Activated T-helper 17 cell treated with anti-CD3 and anti-CD28 coated beads, Interleukin-2, amount 50 U/mL, for 72 hours (primary cell): ENCODE results near the gene VAMP4. TPM values are rescaled to one million over a fixed set of nuclear protein-coding genes. Genes with fewer than 3 reads are reported as not detected.
"Not testable (repeated sequence)": the region's sequence is repeated elsewhere in the genome, so short reads cannot be mapped to it uniquely, and the experiment has no call there.

Experiments
- ATAC-seq: fragments of 150-1000 bp; cut with Tn5 transposase; replicated peaks from 2 replicates; pipeline ENCODE4 v1.10.0; 2021; ENCODE audit warnings: mild to moderate bottlenecking, moderate library complexity
- H3K27ac Mint-ChIP-seq: one replicate; pipeline ENCODE4 v1.8.0; 2022; ENCODE audit warnings: mixed read lengths
- H3K27me3 Mint-ChIP-seq: one replicate; pipeline ENCODE4 v1.8.0; 2022; ENCODE audit warnings: mixed read lengths
- H3K36me3 Mint-ChIP-seq: one replicate; pipeline ENCODE4 v1.8.0; 2022; ENCODE audit warnings: low read depth, mild to moderate bottlenecking, mixed read lengths
- H3K4me1 Mint-ChIP-seq: one replicate; pipeline ENCODE4 v1.8.0; 2022; ENCODE audit warnings: mixed read lengths
- H3K4me3 Mint-ChIP-seq: one replicate; pipeline ENCODE4 v1.8.0; 2022; ENCODE audit warnings: mild to moderate bottlenecking, mixed read lengths
- H3K9me3 Mint-ChIP-seq: one replicate; pipeline ENCODE4 v1.8.0; 2022; ENCODE audit warnings: mixed read lengths
- total RNA-seq, 2 donors: library from RNA; stranded (reverse); gene quantifications; one replicate each; pipeline ENCODE4 v1.2.3, GENCODE V29; 2022

The VAMP4 gene
- total RNA-seq, 2 donors from 2014 or later = 14.4 to 16.3 TPM

DNA sequence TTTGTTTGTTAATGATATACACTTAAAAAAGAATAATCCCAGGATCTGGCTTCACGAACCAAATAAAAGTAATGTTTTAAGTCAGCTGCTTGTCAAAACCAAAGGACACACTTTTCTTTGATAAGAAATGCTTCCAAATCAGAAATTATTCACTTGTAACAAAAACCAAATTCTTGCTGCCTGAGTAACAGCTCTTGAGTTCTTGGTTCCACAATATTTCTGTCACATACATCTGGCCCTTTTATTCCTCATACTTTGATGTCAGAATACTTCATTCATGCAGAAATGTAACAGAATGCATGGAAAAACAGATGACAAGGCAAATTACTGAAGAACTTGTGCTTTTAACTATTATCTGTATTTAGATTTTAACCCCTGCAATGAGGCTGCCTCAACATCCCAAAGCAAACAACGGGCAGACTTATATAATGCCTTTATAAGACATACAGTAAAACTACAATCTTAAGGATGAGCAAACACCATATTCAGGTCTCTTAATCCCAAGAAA, 1.5 kb downstream of the VAMP4 start:
- peak overlapping the region; percentile 90 for H3K4me3 Mint-ChIP-seq
- H3K9me3 Mint-ChIP-seq = no peaks in the 10 kb centered on the region
- H3K4me1 Mint-ChIP-seq = peaks cover 40% of the 10 kb centered on the region
- H3K27ac Mint-ChIP-seq = peak overlapping the region; percentile 99
- peaks cover 64% of the 10 kb centered on the region for H3K36me3 Mint-ChIP-seq
- H3K27me3 Mint-ChIP-seq = no peaks in the 10 kb centered on the region
- no peak for ATAC-seq

GRCh38 chr1:171739656-171740055, 2.2 kb downstream of the VAMP4 start:
- H3K27ac Mint-ChIP-seq = peak overlapping the region; percentile 99
- peaks cover 69% of the 10 kb centered on the region for H3K36me3 Mint-ChIP-seq
- no peak for ATAC-seq
- H3K4me1 Mint-ChIP-seq = peaks cover 40% of the 10 kb centered on the region
- peak overlapping the region; percentile 90 for H3K4me3 Mint-ChIP-seq
- no peaks in the 10 kb centered on the region for H3K27me3 Mint-ChIP-seq
- H3K9me3 Mint-ChIP-seq = no peaks in the 10 kb centered on the region

- peaks cover 36% of the 10 kb centered on the region for H3K4me1 Mint-ChIP-seq
- peak overlapping the region; percentile 90 for H3K4me3 Mint-ChIP-seq
- H3K27me3 Mint-ChIP-seq = no peaks in the 10 kb centered on the region
- H3K9me3 Mint-ChIP-seq = no peaks in the 10 kb centered on the region
- H3K36me3 Mint-ChIP-seq = peaks cover 75% of the 10 kb centered on the region
- peak overlapping the region; percentile 99 for H3K27ac Mint-ChIP-seq
- no peak for ATAC-seq
Observed at GRCh38 chr1:171738911-171739310, 3.0 kb downstream of the VAMP4 start.

DNA sequence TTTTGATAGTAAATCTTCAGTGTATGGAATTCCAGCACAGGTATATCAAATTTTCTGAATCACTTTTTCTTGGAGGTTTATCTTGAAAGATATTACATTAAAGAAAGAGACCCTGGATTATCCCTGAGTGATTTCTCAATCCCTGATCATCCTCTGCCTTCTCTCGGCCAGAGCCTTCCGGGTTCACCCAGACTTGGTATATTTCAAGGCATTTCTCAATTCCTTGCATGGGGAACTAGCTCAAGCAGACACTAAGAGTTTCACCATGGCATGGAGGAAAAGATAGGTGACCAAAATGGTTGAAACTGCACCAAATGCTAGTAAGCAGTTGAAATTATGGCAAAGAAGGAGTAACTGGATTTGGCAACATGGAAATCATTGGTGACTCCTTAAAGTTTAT, 5.7 kb downstream of the VAMP4 start:
- Mint-ChIP-seq H3K27me3 (no peaks in the 10 kb centered on the region), H3K36me3 (peaks cover 76% of the 10 kb centered on the region), H3K4me1 (peaks cover 25% of the 10 kb centered on the region), H3K4me3 (no peak overlapping the region), H3K9me3 (no peaks in the 10 kb centered on the region), H3K27ac (no peak overlapping the region)
- ATAC-seq = no peak

DNA sequence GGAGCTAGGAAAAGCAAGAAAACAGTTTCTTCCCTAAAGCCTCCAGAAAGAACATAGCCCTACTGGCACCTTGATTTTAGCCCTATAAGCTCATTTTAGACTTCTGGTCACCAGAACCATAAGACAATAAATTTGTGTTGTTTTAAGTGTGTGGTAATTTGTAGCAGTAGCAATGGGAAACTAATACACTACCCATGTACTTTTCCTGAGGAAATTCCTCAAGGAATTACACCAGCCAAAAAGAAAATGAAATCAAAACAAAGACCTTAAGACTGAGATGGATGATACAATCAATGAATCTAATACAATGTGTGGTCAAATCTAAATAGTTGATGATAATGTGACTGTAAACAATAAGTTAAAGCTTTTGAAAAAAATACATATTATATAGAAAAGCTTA, 11.8 kb downstream of the VAMP4 start:
- Mint-ChIP-seq H3K9me3 (no peaks in the 10 kb centered on the region), H3K4me1 (peaks cover 6% of the 10 kb centered on the region), H3K27ac (peak overlapping the region; percentile 70), H3K36me3 (peaks cover 83% of the 10 kb centered on the region), H3K4me3 (no peak overlapping the region), H3K27me3 (no peaks in the 10 kb centered on the region)
- no peak for ATAC-seq

DNA sequence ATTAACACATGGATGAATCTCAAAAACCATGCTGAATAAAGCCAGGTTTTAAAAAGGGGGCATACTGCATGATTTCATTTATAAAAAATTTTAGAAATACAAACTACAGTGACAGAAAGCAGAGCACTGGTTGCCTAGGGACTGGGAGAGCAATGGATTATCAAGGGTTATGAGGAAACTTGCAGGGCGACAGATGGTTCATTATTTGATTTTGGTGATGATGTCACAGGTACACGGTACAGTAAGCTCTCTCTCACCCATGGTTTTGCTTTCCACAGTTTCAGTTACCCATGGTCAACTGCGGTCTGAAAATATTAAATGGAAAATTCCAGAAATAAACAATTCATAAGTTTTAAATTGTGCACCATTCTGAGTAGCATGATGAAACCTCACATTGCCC, 14.1 kb downstream of the VAMP4 start:
- Mint-ChIP-seq H3K27me3 (no peaks in the 10 kb centered on the region), H3K9me3 (peaks cover 3% of the 10 kb centered on the region), H3K27ac (no peak overlapping the region), H3K4me1 (peaks cover 6% of the 10 kb centered on the region), H3K4me3 (no peak overlapping the region), H3K36me3 (peaks cover 87% of the 10 kb centered on the region)
- no peak for ATAC-seq

- H3K4me3 Mint-ChIP-seq, H3K27me3 Mint-ChIP-seq, H3K9me3 Mint-ChIP-seq, H3K27ac Mint-ChIP-seq, ATAC-seq: not testable (repeated sequence)
- H3K36me3 Mint-ChIP-seq = peaks cover 68% of the 10 kb centered on the region
- H3K4me1 Mint-ChIP-seq = peaks cover 10% of the 10 kb centered on the region
Observed at GRCh38 chr1:171723180-171723579, 18.7 kb downstream of the VAMP4 start.

DNA sequence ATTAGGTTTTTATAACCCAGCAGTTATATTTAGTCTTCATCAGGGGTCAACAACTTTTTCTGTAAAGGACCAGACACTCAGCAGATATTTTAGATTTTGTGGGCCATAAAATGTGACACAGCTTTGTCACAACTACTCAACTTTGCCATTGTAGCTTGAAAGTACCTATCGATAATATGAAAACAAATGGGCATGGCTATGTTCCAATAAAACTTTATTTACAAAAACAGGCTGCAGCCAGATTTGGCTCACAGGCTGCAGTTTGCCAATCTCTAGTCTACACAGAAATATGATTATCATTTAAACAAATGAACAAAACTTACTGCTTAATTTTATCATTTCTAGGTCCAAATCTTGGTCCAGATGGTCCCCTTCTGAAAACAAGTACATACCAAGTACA, 23.0 kb downstream of the VAMP4 start:
- Mint-ChIP-seq H3K27ac (no peak overlapping the region), H3K27me3 (no peaks in the 10 kb centered on the region), H3K36me3 (peaks cover 70% of the 10 kb centered on the region), H3K9me3 (peaks cover 3% of the 10 kb centered on the region), H3K4me1 (peaks cover 10% of the 10 kb centered on the region), H3K4me3 (no peak overlapping the region)
- ATAC-seq = no peak

GRCh38 chr1:171718216-171718615, 23.6 kb downstream of the VAMP4 start:
- no peaks in the 10 kb centered on the region for H3K9me3 Mint-ChIP-seq
- H3K4me1 Mint-ChIP-seq = peaks cover 10% of the 10 kb centered on the region

GRCh38 chr1:171717062-171717718, 24.7 kb downstream of the VAMP4 start:
- ATAC-seq = no peak
- Mint-ChIP-seq H3K4me1 (peaks cover 10% of the 10 kb centered on the region), H3K9me3 (no peaks in the 10 kb centered on the region), H3K36me3 (peaks cover 65% of the 10 kb centered on the region), H3K27me3 (no peaks in the 10 kb centered on the region), H3K4me3 (no peak overlapping the region), H3K27ac (no peak overlapping the region)

More at GRCh38 chr1:171718216-171718615, 23.6 kb downstream of the VAMP4 start:
- Mint-ChIP-seq H3K4me3 (no peak overlapping the region), H3K27me3 (no peaks in the 10 kb centered on the region), H3K27ac (peak overlapping the region; percentile 3), H3K36me3 (peaks cover 70% of the 10 kb centered on the region)
- ATAC-seq = no peak

GRCh38 chr1:171716616-171717015, 25.2 kb downstream of the VAMP4 start:
- Mint-ChIP-seq H3K27ac (no peak overlapping the region), H3K36me3 (peaks cover 64% of the 10 kb centered on the region), H3K4me3 (no peak overlapping the region), H3K9me3 (no peaks in the 10 kb centered on the region), H3K27me3 (no peaks in the 10 kb centered on the region), H3K4me1 (peaks cover 10% of the 10 kb centered on the region)
- no peak for ATAC-seq

DNA sequence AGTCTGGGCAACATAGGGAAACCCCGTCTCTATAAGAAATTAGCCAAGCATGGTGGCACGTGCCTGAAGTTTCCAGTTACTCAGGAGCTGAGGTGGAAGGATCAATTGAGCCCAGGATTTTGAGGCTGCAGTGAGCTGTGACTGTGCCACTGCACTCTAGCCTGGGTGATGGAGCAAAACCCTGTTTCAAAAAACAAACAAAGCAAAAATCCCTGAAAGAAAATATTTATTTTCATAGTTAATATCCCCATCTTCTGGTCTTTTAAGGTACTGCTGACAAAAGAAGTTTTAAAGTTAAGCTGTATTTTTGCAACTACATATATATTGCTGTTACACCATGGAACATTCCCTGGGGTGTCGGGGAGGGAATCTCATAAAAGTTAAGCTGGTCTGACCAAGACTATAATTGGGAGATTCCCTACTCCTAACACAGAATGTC, 26.0 kb downstream of the VAMP4 start:
- no peak overlapping the region for H3K4me3 Mint-ChIP-seq
- no peak overlapping the region for H3K27ac Mint-ChIP-seq
- peaks cover 64% of the 10 kb centered on the region for H3K36me3 Mint-ChIP-seq
- H3K9me3 Mint-ChIP-seq = no peaks in the 10 kb centered on the region
- no peak for ATAC-seq
- H3K27me3 Mint-ChIP-seq = no peaks in the 10 kb centered on the region
- H3K4me1 Mint-ChIP-seq = peaks cover 4% of the 10 kb centered on the region

DNA sequence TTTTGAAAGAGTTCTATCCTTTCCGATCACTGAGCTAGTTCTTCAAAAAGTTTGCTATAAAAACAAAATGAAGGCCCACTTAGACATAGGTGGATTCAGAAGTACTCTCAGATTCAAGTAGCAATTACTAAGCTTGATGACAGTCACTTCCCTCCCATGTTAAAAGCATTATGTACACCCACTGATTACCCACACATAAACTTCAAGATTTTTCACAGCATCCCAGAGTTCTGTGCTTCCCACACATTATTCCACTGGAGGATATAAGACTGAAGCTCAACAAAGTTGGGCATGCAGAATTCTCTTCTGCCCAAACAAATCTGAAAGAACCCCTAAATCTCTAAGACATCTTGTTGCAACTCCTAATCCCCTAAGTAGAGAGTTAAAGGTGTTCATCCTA, 29.5 kb downstream of the VAMP4 start:
- no peaks in the 10 kb centered on the region for H3K4me1 Mint-ChIP-seq
- H3K9me3 Mint-ChIP-seq = no peaks in the 10 kb centered on the region

DNA sequence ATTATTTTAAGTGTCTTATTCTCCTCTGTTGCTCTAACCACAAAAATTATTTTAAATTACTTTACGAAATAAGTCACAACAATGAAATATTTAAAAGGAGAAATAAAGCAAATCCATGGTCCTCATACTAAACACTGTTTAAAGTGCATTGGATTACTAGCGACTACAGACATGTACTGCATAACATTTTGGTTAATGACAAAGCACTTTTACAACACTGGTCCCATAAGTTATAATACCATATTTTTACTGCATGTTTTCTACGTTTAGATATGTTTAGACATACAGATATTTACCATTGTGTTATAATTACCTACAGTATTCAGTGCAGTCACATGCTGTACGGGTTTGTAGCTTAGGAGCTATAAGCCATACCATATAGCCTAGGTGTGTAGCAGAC, 30.2 kb downstream of the VAMP4 start:
- Mint-ChIP-seq H3K36me3 (peaks cover 78% of the 10 kb centered on the region), H3K27ac (no peak overlapping the region), H3K4me1 (no peaks in the 10 kb centered on the region), H3K9me3 (no peaks in the 10 kb centered on the region), H3K27me3 (no peaks in the 10 kb centered on the region), H3K4me3 (no peak overlapping the region)
- no peak for ATAC-seq

More for the DNA sequence above, 29.5 kb downstream of the VAMP4 start:
- no peaks in the 10 kb centered on the region for H3K27me3 Mint-ChIP-seq
- peaks cover 78% of the 10 kb centered on the region for H3K36me3 Mint-ChIP-seq
- H3K27ac Mint-ChIP-seq = peak overlapping the region; percentile 47
- no peak for ATAC-seq
- no peak overlapping the region for H3K4me3 Mint-ChIP-seq

GRCh38 chr1:171707583-171707982, 34.3 kb downstream of the VAMP4 start:
- ATAC-seq = no peak
- H3K27ac Mint-ChIP-seq = no peak overlapping the region
- H3K27me3 Mint-ChIP-seq = no peaks in the 10 kb centered on the region
- no peaks in the 10 kb centered on the region for H3K9me3 Mint-ChIP-seq
- H3K4me1 Mint-ChIP-seq = no peaks in the 10 kb centered on the region
- peaks cover 84% of the 10 kb centered on the region for H3K36me3 Mint-ChIP-seq
- no peak overlapping the region for H3K4me3 Mint-ChIP-seq
